Thymus (tissue), 11 donors: Measurements from ENCODE around the gene ANO10. TPM values are rescaled to one million over a fixed set of nuclear protein-coding genes. Genes with fewer than 3 reads are reported as not detected.
"Not testable (repeated sequence)": the region's sequence is repeated elsewhere in the genome, so short reads cannot be mapped to it uniquely, and the experiment has no call there.

Experiments
- DNase-seq, 9 donors: peaks; one replicate each; pipeline ENCODE4 v3.0.0-alpha.2; 2013; ENCODE audit warnings: low spot score in 9 of 9, low read depth in 6 of 9, missing footprints in 1 of 9
- H3K27ac ChIP-seq, 2 donors: one replicate each; pipeline ENCODE4 v1.5.1; 2013; ENCODE audit warnings: control low read depth in 1 of 2, low read depth in 1 of 2, low read length in 1 of 2, mild to moderate bottlenecking in 1 of 2, moderate library complexity in 1 of 2
- H3K27me3 ChIP-seq, 2 donors: one replicate each; pipeline ENCODE4 v1.5.1; 2013; ENCODE audit warnings: low read length in 1 of 2; ENCODE audit not compliant: control insufficient read depth in 2 of 2, insufficient read depth in 1 of 2
- H3K36me3 ChIP-seq, 2 donors: one replicate each; pipeline ENCODE4 v1.5.1; 2013; ENCODE audit warnings: low read length in 1 of 2, mild to moderate bottlenecking in 1 of 2, moderate library complexity in 1 of 2; ENCODE audit not compliant: control insufficient read depth in 2 of 2, insufficient read depth in 2 of 2
- H3K4me1 ChIP-seq, 2 donors: one replicate each; pipeline ENCODE4 v1.5.1; 2013; ENCODE audit warnings: low read length in 2 of 2; ENCODE audit not compliant: control insufficient read depth in 2 of 2, insufficient read depth in 2 of 2
- H3K4me3 ChIP-seq, 2 donors: one replicate each; pipeline ENCODE4 v1.5.1; 2013; ENCODE audit warnings: low read length in 2 of 2, control low read depth in 1 of 2, mild to moderate bottlenecking in 1 of 2
- H3K9me3 ChIP-seq, 2 donors: one replicate each; pipeline ENCODE4 v1.5.1; 2013; ENCODE audit warnings: low read length in 1 of 2, mild to moderate bottlenecking in 1 of 2; ENCODE audit not compliant: control insufficient read depth in 2 of 2, insufficient read depth in 1 of 2
- WGBS: extraction: QIAGEN DNeasy Blood & Tissue Kit; methylation state at CpG from one replicate; pipeline ENCODE4 v1.1.7; 2013; 5-methylcytosine and 5-hydroxymethylcytosine counted together
- polyA plus RNA-seq: library from polyadenylated mRNA; stranded (reverse); fragments of 200-250 nt; gene quantifications from one replicate; pipeline ENCODE4 v1.2.3, GENCODE V29; 2013
- total RNA-seq: library from RNA; stranded (reverse); fragments of 120-200 nt; gene quantifications from one replicate; pipeline ENCODE4 v1.2.4, GENCODE V29; 2013
- donor health status: healthy.

Gene ANO10
- total and polyA plus RNA-seq, 2 donors, result 5.2 to 8.7 TPM

- no peaks in the 10 kb centered on the region for H3K27me3 ChIP-seq
- no peak for DNase-seq
- H3K9me3 ChIP-seq, result no peaks in the 10 kb centered on the region
- no peak overlapping the region for H3K4me3 ChIP-seq
- H3K4me1 ChIP-seq, result no peaks in the 10 kb centered on the region
- no peak overlapping the region for H3K27ac ChIP-seq
- no peaks in the 10 kb centered on the region for H3K36me3 ChIP-seq
Measured at GRCh38 chr3:43481375-43481774, 140.4 kb downstream of the ANO10 start.

DNA sequence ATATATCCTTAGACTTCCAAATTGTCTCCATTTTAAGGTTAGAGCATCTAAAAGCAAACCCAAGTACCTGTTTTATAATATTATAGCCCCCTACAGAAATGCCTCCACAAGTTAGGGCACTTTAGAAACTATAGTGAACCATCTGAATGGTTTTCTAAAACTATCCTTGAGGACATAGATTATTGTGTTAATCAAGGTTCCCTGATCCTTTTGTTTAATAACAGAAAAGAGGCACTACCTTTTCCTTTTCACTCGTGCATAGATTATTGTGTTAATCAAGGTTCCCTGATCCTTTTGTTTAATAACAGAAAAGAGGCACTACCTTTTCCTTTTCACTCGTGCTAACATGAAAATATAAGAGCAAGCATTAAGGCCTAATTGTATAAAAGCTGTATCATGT lies 143.0 kb downstream of the ANO10 start:
- not testable (repeated sequence) for H3K4me3 ChIP-seq, H3K27me3 ChIP-seq, H3K36me3 ChIP-seq, H3K9me3 ChIP-seq, DNase-seq, H3K4me1 ChIP-seq, H3K27ac ChIP-seq
- WGBS, result 88% methylated on average over 2 of the region's 2 CpGs

DNA sequence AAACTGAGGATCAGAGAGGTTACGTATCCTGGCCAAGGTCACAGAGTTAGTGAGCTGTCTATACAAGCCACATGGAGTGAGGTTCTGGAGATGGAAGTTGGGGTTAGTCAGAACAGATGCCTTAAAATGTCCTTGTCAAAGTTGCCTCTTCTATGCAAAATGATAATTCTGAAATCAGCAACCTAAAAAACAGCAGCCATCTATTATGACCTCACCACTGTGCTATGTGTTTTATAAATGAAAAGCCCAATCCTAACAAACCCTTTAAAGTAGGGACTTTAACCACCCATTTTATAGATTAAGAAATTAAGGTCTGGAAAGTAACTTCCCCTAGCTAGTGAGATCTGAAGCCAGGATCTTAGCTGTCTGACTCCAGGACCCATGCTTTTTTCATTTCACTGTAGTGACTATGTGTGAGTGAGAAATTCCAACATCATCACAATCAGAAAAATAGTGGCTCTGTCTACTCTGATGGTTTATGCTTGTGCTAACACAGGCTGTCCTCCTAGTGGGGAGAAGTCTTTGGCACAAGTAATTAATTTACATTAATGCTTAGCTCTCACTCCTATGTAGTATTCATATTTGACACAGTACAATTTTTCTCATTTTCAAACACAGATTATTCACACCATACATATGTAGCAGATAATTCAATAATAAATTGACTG lies 143.6 kb downstream of the ANO10 start:
- WGBS, result 100% methylated on average over 1 of the region's 1 CpG
- peak overlapping the region in 1 of 2 donors; percentile 27 for H3K27ac ChIP-seq
- H3K4me3 ChIP-seq, result no peak overlapping the region
- no peaks in the 10 kb centered on the region for H3K9me3 ChIP-seq
- DNase-seq, result no peak
- no peaks in the 10 kb centered on the region for H3K4me1 ChIP-seq
- H3K36me3 ChIP-seq, result no peaks in the 10 kb centered on the region
- H3K27me3 ChIP-seq, result no peaks in the 10 kb centered on the region

GRCh38 chr3:43477600-43477999 lies 144.2 kb downstream of the ANO10 start:
- no peaks in the 10 kb centered on the region for H3K27me3 ChIP-seq
- H3K27ac ChIP-seq, result peak overlapping the region in 1 of 2 donors; percentile 27
- no peaks in the 10 kb centered on the region for H3K9me3 ChIP-seq
- no peak overlapping the region for H3K4me3 ChIP-seq
- WGBS, result 84% methylated on average over 6 of the region's 6 CpGs
- peak in 5 of 9 donors; percentile 9 to 59 (median 27) for DNase-seq
- H3K36me3 ChIP-seq, result no peaks in the 10 kb centered on the region
- no peaks in the 10 kb centered on the region for H3K4me1 ChIP-seq

- Histone ChIP-seq H3K27me3 (no peaks in the 10 kb centered on the region), H3K27ac (no peak overlapping the region), H3K9me3 (no peaks in the 10 kb centered on the region), H3K36me3 (no peaks in the 10 kb centered on the region), H3K4me1 (no peaks in the 10 kb centered on the region), H3K4me3 (no peak overlapping the region)
- 95% methylated on average over 1 of the region's 1 CpG for WGBS
- no peak for DNase-seq
Measured at GRCh38 chr3:43473737-43474136, 148.1 kb downstream of the ANO10 start.

DNA sequence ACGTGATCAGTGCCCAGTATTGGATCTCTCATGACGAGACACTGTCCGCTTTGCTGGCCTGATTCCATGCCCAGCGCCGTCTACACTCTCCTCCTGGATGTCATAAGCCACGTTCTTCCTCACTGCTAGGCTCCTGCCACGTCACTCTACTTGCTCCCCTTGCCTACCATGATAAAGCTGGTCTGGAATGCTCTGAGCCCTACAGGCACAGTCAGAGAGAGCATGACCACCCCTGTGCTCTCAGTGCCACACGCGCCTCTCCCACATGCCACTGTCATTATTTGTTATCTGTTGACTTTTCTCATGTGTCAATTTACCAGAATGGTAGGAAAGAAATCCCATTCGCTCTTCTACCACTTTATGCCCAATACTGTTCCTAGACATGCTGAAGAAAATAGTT lies 148.6 kb downstream of the ANO10 start:
- Histone ChIP-seq H3K4me3 (no peak overlapping the region), H3K4me1 (no peaks in the 10 kb centered on the region), H3K9me3 (no peaks in the 10 kb centered on the region), H3K36me3 (no peaks in the 10 kb centered on the region), H3K27me3 (no peaks in the 10 kb centered on the region), H3K27ac (no peak overlapping the region)
- no peak for DNase-seq
- WGBS, result 98% methylated on average over 10 of the region's 10 CpGs

DNA sequence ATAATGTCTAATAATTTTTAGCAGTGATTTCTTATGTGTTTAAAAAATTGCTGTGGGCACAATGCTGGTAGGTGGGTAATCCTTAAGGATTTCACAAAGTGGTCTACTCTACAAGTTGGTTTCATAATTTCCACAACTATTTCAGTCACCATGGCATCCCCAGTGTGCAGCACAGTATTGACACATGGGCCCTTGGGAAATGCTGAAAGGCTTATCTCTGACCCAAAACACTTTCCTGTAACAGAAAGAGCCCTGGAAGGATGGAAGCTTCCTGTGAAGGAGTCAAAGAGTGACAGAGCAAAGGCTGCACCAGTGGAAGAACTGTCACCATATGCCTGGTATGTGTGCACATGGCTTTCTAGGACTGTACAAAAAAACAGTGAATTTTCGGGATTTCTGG lies 153.7 kb downstream of the ANO10 start:
- WGBS, result 92% methylated on average over 1 of the region's 1 CpG

DNA sequence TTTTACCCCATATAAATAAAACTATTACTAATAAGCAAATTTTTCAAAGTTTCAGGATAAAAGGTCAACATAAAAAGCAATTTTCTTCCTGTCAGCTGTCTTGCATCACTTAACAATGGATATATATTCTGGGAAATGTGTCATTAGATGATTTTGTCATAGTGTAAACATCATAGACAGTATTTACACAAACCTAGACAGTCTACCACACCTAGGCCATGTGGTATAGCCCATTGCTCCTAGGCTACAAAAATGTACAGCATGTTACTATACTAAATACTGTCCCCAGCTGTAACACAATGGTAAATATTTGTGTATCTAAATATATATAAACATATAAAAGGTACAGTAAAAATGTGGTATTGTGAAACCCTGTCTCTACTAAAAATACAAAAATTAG lies 156.7 kb downstream of the ANO10 start:
- Histone ChIP-seq H3K9me3 (peaks cover 0 to 7% of the 10 kb centered on the region in 2 donors), H3K27me3 (no peaks in the 10 kb centered on the region), H3K36me3 (no peaks in the 10 kb centered on the region), H3K4me1 (no peaks in the 10 kb centered on the region), H3K4me3 (no peak overlapping the region), H3K27ac (no peak overlapping the region)
- DNase-seq, result no peak

More for the DNA sequence above, 153.7 kb downstream of the ANO10 start:
- H3K9me3 ChIP-seq, result peaks cover 0 to under 1% of the 10 kb centered on the region in 2 donors
- DNase-seq, result no peak
- H3K4me3 ChIP-seq, result no peak overlapping the region
- no peaks in the 10 kb centered on the region for H3K4me1 ChIP-seq
- H3K27me3 ChIP-seq, result no peaks in the 10 kb centered on the region
- no peak overlapping the region for H3K27ac ChIP-seq
- no peaks in the 10 kb centered on the region for H3K36me3 ChIP-seq

- H3K36me3 ChIP-seq, H3K9me3 ChIP-seq, H3K4me3 ChIP-seq, H3K27me3 ChIP-seq, DNase-seq, H3K4me1 ChIP-seq, H3K27ac ChIP-seq: not testable (repeated sequence)
- 97% methylated on average over 3 of the region's 3 CpGs for WGBS
Measured at GRCh38 chr3:43462566-43462965, 159.2 kb downstream of the ANO10 start.
